Immature natural killer cell (primary cell): Measurements from ENCODE around the gene S1PR3. TPM values are rescaled to one million over a fixed set of nuclear protein-coding genes. Genes with fewer than 3 reads are reported as not detected.

Experiments
- DNase-seq, 3 donors: peaks; one replicate each; pipeline ENCODE4 v3.0.0; 2022; ENCODE audit warnings: mixed read lengths in 1 of 3
- H3K27ac Mint-ChIP-seq, 6 donors: one replicate each; pipeline ENCODE4 v1.8.0; 2020; ENCODE audit warnings: mixed read lengths in 6 of 6, mild to moderate bottlenecking in 5 of 6, inconsistent platforms in 4 of 6, moderate library complexity in 3 of 6
- H3K27me3 Mint-ChIP-seq, 3 donors: one replicate each; pipeline ENCODE4 v1.8.0; 2020 to 2021; ENCODE audit warnings: low read depth in 3 of 3, mild to moderate bottlenecking in 3 of 3, mixed read lengths in 3 of 3, moderate library complexity in 3 of 3, inconsistent platforms in 1 of 3
- H3K36me3 Mint-ChIP-seq, 3 donors: one replicate each; pipeline ENCODE4 v1.8.0; 2020; ENCODE audit warnings: mixed read lengths in 3 of 3, inconsistent platforms in 2 of 3, mild to moderate bottlenecking in 2 of 3
- H3K4me1 Mint-ChIP-seq, 2 donors: one replicate each; pipeline ENCODE4 v1.8.0; 2020; ENCODE audit warnings: inconsistent platforms in 2 of 2, mild to moderate bottlenecking in 2 of 2, mixed read lengths in 2 of 2, moderate library complexity in 1 of 2
- H3K4me3 Mint-ChIP-seq, 5 donors: one replicate each; pipeline ENCODE4 v1.8.0; 2020; ENCODE audit warnings: mild to moderate bottlenecking in 5 of 5, mixed read lengths in 5 of 5, inconsistent platforms in 3 of 5, moderate library complexity in 3 of 5
- H3K9me3 Mint-ChIP-seq, 6 donors: one replicate each; pipeline ENCODE4 v1.8.0; 2020; ENCODE audit warnings: mild to moderate bottlenecking in 6 of 6, mixed read lengths in 6 of 6, inconsistent platforms in 4 of 6, moderate library complexity in 3 of 6
- polyA plus RNA-seq, 3 donors: library from polyadenylated mRNA; unstranded; fragments of 300-500 nt; fragmentation: Illumina TruSeq; gene quantifications; one replicate each; pipeline ENCODE4 v1.2.3, GENCODE V29; 2021

Gene S1PR3
- polyA plus RNA-seq, 3 donors from 2014 or later: 0.20 TPM; not detected in 2

GRCh38 chr9:88954066-88954465 lies 37.2 kb upstream of the S1PR3 start:
- H3K27ac Mint-ChIP-seq: no peak overlapping the region
- H3K27me3 Mint-ChIP-seq: peaks cover 0 to 7% (median 3%) of the 10 kb centered on the region in 3 donors
- no peaks in the 10 kb centered on the region for H3K36me3 Mint-ChIP-seq
- DNase-seq: no peak
- H3K4me1 Mint-ChIP-seq: no peaks in the 10 kb centered on the region
- H3K9me3 Mint-ChIP-seq: no peaks in the 10 kb centered on the region
- no peak overlapping the region for H3K4me3 Mint-ChIP-seq

- no peaks in the 10 kb centered on the region for H3K4me1 Mint-ChIP-seq
- H3K27me3 Mint-ChIP-seq: peaks cover 0 to 9% (median 2%) of the 10 kb centered on the region in 3 donors
- no peak overlapping the region for H3K27ac Mint-ChIP-seq
- no peak for DNase-seq
- H3K9me3 Mint-ChIP-seq: no peaks in the 10 kb centered on the region
- no peak overlapping the region for H3K4me3 Mint-ChIP-seq
- no peaks in the 10 kb centered on the region for H3K36me3 Mint-ChIP-seq
Observed at GRCh38 chr9:88957526-88957925, 33.7 kb upstream of the S1PR3 start.

- Mint-ChIP-seq H3K27me3 (peaks cover 0 to 6% (median 2%) of the 10 kb centered on the region in 3 donors), H3K36me3 (no peaks in the 10 kb centered on the region), H3K4me3 (no peak overlapping the region), H3K27ac (no peak overlapping the region), H3K9me3 (no peaks in the 10 kb centered on the region), H3K4me1 (no peaks in the 10 kb centered on the region)
- DNase-seq: no peak
Observed at GRCh38 chr9:88959727-88960469, 31.4 kb upstream of the S1PR3 start.

- Mint-ChIP-seq H3K27me3 (peaks cover 0 to 6% (median 2%) of the 10 kb centered on the region in 3 donors), H3K27ac (no peak overlapping the region), H3K9me3 (no peaks in the 10 kb centered on the region), H3K4me3 (no peak overlapping the region), H3K4me1 (no peaks in the 10 kb centered on the region), H3K36me3 (no peaks in the 10 kb centered on the region)
- DNase-seq: no peak
Observed at GRCh38 chr9:88960632-88961031, 30.6 kb upstream of the S1PR3 start.

GRCh38 chr9:88965473-88965872 lies 25.8 kb upstream of the S1PR3 start:
- H3K27ac Mint-ChIP-seq: no peak overlapping the region
- no peak for DNase-seq
- H3K4me3 Mint-ChIP-seq: no peak overlapping the region
- peaks cover 0 to 6% (median 5%) of the 10 kb centered on the region in 3 donors for H3K27me3 Mint-ChIP-seq
- H3K4me1 Mint-ChIP-seq: no peaks in the 10 kb centered on the region
- H3K9me3 Mint-ChIP-seq: no peaks in the 10 kb centered on the region
- H3K36me3 Mint-ChIP-seq: no peaks in the 10 kb centered on the region

GRCh38 chr9:88966894-88967676 lies 24.2 kb upstream of the S1PR3 start:
- no peak for DNase-seq
- Mint-ChIP-seq H3K27ac (no peak overlapping the region), H3K4me3 (no peak overlapping the region), H3K36me3 (no peaks in the 10 kb centered on the region), H3K4me1 (no peaks in the 10 kb centered on the region), H3K27me3 (peaks cover 0 to 5% (median 4%) of the 10 kb centered on the region in 3 donors), H3K9me3 (no peaks in the 10 kb centered on the region)

GRCh38 chr9:88968799-88969198 lies 22.5 kb upstream of the S1PR3 start:
- no peaks in the 10 kb centered on the region for H3K4me1 Mint-ChIP-seq
- H3K27ac Mint-ChIP-seq: no peak overlapping the region
- peaks cover 0 to 7% (median 2%) of the 10 kb centered on the region in 3 donors for H3K27me3 Mint-ChIP-seq
- H3K9me3 Mint-ChIP-seq: no peaks in the 10 kb centered on the region
- no peaks in the 10 kb centered on the region for H3K36me3 Mint-ChIP-seq
- H3K4me3 Mint-ChIP-seq: no peak overlapping the region
- no peak for DNase-seq

GRCh38 chr9:88969646-88970373 lies 21.5 kb upstream of the S1PR3 start:
- Mint-ChIP-seq H3K4me3 (no peak overlapping the region), H3K4me1 (no peaks in the 10 kb centered on the region), H3K27me3 (peaks cover 0 to 7% (median 2%) of the 10 kb centered on the region in 3 donors), H3K9me3 (no peaks in the 10 kb centered on the region), H3K27ac (no peak overlapping the region), H3K36me3 (no peaks in the 10 kb centered on the region)
- DNase-seq: no peak

GRCh38 chr9:88971131-88971960 lies 19.9 kb upstream of the S1PR3 start:
- Mint-ChIP-seq H3K27ac (no peak overlapping the region), H3K4me1 (no peaks in the 10 kb centered on the region), H3K4me3 (no peak overlapping the region), H3K36me3 (no peaks in the 10 kb centered on the region), H3K27me3 (peaks cover 0 to 7% (median 2%) of the 10 kb centered on the region in 3 donors), H3K9me3 (no peaks in the 10 kb centered on the region)
- DNase-seq: no peak

- no peak for DNase-seq
- H3K4me1 Mint-ChIP-seq: no peaks in the 10 kb centered on the region
- peaks cover 2 to 5% (median 5%) of the 10 kb centered on the region in 3 donors for H3K27me3 Mint-ChIP-seq
- H3K4me3 Mint-ChIP-seq: no peak overlapping the region
- no peaks in the 10 kb centered on the region for H3K9me3 Mint-ChIP-seq
- no peak overlapping the region for H3K27ac Mint-ChIP-seq
- H3K36me3 Mint-ChIP-seq: no peaks in the 10 kb centered on the region
Observed at GRCh38 chr9:88972401-88972800, 18.9 kb upstream of the S1PR3 start.

GRCh38 chr9:88973281-88974045 lies 17.8 kb upstream of the S1PR3 start:
- no peaks in the 10 kb centered on the region for H3K4me1 Mint-ChIP-seq
- no peak overlapping the region for H3K4me3 Mint-ChIP-seq
- no peak overlapping the region for H3K27ac Mint-ChIP-seq
- peaks cover 4 to 8% (median 5%) of the 10 kb centered on the region in 3 donors for H3K27me3 Mint-ChIP-seq
- H3K36me3 Mint-ChIP-seq: no peaks in the 10 kb centered on the region
- DNase-seq: no peak
- H3K9me3 Mint-ChIP-seq: no peaks in the 10 kb centered on the region

- Mint-ChIP-seq H3K27ac (no peak overlapping the region), H3K36me3 (no peaks in the 10 kb centered on the region), H3K27me3 (peaks cover 5 to 8% (median 6%) of the 10 kb centered on the region in 3 donors), H3K4me1 (no peaks in the 10 kb centered on the region), H3K9me3 (no peaks in the 10 kb centered on the region), H3K4me3 (no peak overlapping the region)
- no peak for DNase-seq
Observed at GRCh38 chr9:88974641-88975040, 16.6 kb upstream of the S1PR3 start.
